SKM-1 (cell line): ENCODE data around the gene SETD1B.

ENCODE experiments used
- DNase-seq: peaks from one replicate; lab custom pipeline; 2025; ENCODE audit not compliant: unreplicated experiment; lab: John Stamatoyannopoulos, UW

Gene SETD1B

DNA sequence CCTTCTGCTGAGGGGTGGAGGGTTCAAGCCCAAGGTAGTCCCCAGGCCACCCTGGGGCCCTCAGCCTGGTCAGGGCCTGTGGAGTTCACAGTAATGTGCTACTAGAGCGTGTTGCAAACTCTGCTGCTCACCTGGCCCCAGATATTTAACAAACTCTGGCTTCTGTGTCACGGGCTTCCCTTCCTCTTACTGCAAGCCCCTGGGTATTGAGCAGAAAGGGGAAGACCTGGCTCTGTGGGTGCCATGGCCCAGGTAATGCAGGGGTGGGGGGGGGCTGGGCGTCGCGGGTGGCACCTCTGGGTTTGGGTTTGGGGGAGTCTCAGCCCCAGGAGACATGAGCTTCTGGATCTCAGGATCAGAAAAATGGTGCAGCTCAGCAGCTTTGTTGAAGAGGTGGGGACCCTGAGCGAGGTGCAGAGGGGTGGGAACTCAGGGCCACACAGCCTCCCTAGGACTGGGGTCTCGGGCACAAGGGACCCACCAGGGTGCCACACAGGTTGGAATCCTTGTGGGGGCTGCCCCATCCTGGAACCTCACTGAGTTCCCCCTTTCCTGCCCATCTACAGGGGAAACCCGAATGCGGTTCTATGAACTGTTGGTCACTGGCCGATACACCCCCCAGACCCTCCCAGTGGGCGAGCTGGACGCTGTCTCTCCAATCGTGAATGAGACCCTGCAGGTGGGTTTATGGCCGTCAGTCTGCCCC is 4.0 kb downstream of the SETD1B start:
- DNase-seq, result no peak

DNA sequence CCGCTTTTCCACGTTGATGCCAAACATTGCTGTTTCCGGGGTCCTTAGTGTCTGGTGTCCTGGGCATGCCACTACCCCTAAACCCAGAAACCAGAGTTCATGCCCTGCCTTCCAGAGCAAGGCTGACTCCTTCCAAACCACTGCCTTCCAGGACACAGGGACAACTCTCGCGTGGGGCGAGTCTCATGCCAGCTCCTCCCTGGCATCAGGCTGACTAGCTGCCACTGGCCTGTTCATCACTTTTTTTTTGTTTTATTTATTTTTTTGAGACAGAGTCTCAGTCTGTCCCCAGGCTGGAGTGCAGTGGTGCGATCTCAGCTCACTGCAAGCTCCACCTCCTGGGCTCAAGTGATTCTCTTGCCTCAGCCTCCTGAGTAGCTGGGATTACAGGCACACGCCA is 4.8 kb downstream of the SETD1B start:
- no peak for DNase-seq

DNA sequence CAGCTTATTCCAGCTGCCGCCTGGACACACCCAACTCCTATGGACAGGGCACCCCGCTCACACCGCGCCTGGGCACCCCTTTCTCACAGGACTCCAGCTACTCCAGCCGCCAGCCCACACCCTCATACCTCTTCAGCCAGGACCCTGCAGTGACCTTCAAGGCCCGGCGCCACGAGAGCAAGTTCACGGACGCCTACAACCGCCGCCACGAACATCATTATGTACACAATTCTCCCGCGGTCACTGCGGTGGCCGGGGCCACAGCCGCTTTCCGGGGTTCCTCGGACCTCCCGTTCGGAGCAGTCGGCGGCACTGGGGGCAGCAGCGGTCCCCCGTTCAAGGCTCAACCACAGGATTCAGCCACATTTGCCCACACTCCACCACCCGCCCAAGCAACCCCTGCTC is 5.9 kb downstream of the SETD1B start:
- DNase-seq, result no peak

DNA sequence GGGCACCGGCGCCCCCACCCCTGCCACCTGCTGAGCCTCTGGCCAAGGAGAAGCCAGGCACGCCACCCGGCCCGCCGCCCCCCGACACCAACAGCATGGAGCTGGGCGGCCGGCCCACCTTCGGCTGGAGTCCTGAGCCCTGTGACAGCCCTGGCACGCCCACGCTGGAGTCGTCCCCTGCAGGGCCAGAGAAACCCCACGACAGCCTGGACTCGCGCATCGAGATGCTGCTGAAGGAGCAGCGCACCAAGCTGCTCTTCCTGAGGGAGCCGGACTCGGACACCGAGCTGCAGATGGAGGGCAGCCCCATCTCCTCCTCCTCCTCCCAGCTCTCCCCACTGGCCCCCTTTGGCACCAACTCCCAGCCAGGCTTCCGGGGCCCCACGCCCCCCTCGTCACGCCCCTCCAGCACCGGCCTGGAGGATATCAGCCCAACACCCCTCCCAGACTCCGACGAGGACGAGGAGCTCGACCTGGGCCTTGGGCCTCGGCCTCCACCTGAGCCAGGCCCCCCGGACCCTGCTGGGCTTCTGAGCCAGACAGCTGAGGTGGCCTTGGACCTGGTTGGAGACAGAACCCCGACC is 6.5 kb downstream of the SETD1B start:
- no peak for DNase-seq

DNA sequence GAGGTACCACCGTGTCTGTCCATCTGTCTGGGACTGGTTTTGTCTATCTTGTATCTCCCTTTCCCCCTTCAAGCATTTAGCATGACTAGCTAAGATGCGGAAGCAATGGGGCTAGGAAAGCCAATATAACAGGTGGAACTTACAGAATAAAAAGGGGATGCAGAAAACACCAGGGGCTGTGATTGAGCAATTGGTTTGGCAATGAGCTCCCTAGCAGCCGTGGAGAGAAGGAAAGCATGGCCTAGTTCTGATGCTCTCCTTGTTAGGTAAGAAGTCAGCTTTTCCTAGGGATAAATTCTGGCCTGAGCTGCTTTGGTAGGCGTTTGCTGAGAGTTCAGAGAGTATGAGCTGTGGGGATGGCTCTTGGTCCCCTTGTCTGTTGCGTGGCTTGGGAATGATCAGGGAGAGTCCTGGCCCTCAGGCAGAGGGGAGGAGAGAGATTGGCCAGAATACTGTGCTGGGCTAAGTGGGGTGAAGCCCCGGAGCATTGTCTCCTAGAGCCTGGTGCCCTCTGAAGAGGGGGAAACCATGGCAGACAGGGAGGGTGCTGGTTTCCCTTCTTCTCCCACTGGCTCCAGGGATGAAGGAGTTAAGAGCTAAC is 7.1 kb downstream of the SETD1B start:
- DNase-seq, result no peak

DNA sequence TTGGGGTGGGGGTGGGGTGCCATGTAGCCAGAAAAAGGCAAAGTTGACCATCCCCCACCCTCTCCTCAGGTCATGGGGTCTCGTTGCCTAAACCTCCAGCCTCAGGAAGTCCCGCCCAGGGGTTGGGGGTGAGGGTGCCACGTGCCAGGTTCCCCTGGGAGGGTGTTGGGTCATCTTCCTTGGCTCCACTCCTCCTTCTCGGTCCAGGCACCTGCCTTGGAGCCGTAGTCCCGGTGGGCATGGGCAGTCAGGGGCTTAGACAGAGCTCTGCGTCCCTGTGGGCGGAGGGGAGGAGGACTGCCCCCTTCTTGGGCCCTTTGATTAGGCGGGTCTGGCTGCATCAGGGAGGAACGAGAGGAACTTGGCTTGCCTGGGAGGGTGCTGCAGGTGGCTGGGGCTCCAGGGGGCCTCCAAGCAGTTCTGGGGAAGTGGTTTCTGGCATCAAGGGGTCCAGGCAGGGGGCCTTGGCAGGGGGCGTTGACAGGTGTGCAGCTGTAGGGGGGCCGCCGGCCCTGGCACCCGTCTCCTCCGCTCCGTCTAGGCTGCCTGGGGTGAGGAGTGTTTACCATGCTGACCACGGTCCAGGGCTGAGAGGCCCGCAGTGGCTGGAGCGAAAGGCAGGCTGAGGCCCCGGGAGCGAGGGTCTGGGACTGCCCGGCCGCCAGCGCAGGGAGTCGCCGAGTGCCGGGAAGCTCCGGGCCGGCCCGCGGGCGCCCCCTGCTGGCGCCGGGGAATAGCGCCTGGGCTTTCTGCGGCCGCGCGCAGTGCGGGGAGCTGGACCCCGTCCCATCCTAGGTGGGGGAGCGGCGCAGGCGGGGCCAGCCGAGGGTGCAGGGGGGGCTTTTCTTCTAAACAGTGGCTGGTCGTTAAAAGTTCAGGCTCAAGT is 7.9 kb downstream of the SETD1B start:
- no peak for DNase-seq

DNA sequence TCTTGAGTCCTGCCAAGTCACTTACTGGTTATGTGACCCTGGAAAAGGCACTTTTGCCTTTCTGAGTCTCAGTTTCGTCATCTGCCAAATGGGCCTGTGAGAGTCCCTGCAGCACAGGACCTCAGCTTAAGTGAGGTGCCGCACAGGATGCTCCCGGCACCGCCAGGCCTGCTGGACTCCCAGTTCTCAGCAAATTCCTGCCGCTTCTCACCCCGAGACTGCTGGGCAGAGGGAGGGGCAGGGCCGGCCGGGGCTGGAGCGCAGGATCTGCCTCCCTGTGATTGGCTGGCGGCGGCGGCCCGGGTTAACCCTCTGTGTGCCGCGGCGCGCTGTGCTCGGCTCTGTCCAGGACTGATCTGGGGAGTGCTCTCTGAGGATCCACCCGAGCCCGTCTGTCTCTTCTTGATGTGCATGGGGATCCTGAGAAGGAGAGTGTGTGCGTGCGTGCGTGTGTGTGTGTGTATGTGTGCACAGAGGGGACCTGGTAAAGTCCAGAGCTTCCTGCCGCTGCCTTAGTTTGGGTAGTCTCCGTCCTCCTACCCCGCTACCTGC is 8.6 kb downstream of the SETD1B start:
- DNase-seq, result no peak

DNA sequence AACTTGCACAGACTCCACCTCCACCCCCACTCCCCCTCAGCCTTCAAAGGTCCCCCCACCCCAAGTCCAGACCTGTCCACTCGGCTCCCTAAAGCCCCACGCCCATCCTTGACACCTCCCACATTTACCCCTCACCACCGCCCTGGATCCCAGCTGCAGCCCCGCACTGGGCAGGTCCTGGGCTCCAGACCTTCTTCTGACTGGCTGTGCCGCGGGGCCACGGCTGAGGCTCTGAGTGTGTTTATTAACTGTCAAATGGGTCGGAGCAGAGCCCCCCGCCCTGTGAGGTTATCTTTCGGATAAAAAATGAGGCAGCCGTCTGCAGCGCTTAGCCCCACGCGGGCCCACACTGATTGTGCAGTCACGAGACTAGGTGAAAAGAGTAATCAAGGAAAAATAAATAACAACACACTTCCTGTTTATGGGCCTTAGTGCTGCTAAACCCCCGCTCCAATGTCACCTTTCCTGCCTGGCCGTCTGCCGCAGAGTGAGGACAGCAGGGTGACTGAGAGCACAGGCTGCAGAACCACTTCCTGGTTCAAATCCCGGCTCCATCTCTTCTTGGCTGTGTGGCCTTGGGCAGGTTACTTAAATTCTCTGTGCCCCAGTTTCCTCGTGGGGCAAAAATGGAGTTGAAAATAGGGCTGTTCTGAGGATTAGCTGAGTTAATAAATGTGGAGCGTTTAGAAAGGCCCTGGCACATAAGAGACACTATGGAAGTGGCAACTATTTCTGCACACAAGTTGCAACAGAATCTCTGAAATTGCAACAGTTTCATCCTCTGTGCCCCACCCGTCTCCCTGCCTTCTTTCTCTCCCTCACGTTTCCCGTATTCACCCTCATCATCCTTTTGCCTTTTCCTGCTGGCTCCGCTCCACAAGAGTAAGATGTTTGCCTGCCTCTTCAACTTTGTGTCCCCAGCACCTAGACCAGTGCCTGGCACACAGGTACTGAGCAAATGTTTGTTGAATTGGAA is 9.4 kb downstream of the SETD1B start:
- no peak for DNase-seq

DNA sequence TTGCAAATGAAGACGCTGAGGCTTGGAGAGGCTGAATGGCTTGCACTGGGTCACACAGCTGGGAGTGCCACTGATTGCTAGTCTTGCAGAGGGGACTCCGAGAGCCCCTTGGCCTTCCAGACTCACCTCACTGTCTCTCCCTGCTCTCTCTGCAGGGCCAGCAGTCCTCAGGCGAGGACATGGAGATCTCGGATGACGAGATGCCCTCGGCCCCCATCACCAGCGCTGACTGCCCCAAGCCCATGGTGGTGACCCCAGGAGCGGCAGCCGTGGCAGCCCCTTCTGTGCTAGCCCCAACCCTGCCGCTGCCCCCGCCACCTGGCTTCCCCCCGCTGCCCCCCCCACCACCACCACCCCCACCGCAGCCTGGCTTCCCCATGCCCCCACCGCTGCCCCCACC is 10.1 kb downstream of the SETD1B start:
- DNase-seq, result no peak

DNA sequence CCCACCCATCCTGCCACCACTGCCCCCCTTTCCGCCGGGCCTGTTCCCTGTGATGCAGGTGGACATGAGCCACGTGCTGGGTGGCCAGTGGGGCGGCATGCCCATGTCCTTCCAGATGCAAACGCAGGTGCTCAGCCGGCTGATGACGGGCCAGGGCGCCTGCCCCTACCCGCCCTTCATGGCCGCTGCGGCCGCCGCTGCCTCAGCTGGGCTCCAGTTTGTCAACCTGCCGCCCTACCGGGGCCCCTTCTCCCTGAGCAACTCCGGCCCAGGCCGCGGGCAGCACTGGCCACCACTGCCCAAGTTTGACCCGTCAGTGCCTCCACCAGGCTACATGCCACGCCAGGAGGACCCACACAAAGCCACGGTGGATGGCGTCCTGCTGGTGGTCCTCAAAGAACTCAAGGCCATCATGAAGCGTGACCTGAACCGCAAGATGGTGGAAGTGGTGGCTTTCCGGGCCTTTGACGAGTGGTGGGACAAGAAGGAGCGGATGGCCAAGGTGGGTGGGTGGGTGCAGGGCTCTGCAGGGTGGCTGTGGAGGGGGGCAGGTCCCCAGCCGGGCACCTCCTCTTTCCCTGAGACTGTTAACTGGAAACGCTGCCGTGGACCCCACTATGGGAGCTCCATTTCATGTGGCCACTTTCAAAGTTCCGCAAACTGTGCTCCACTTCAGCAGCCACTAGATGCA is 10.8 kb downstream of the SETD1B start:
- no peak for DNase-seq

DNA sequence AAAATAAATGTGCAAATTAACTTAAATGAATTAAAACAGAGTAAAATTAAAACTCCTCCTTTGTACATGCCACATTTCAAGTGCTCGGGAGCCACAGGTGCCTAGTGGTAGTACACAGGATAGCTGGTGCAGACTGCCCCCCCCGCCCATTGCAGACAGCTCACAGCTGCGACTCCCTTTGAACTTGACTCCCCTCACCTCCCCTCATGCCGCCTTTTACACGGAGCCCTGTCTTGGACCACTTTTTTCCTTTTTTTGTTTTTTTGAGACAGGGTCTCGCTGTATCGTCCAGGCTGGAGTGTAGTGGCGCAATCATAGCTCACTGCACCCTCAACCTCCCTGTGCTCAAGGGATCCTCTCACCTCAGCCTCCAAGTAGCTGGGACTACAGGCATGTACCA is 11.5 kb downstream of the SETD1B start:
- DNase-seq, result no peak

DNA sequence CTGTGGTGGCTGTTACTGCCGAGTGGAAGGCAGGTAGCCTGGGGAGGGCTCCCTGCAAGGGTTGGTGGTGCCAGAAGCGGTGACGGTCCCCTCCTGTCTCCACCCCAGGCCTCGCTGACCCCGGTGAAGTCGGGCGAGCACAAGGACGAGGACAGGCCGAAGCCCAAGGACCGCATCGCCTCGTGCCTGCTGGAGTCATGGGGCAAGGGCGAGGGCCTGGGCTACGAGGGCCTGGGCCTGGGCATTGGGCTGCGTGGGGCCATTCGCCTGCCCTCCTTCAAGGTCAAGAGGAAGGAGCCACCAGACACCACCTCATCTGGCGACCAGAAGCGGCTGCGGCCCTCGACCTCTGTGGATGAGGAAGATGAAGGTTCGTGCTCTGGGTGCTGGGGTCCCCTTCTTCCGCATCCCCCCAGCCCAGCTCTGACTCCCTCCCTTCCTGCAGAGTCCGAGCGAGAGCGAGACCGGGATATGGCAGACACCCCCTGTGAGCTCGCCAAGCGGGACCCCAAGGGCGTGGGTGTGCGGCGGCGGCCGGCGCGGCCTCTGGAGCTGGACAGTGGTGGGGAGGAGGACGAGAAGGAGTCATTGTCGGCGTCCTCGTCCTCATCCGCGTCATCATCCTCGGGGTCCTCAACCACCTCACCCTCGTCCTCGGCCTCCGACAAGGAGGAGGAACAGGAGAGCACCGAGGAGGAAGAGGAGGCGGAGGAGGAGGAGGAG is 13.3 kb downstream of the SETD1B start:
- no peak for DNase-seq

DNA sequence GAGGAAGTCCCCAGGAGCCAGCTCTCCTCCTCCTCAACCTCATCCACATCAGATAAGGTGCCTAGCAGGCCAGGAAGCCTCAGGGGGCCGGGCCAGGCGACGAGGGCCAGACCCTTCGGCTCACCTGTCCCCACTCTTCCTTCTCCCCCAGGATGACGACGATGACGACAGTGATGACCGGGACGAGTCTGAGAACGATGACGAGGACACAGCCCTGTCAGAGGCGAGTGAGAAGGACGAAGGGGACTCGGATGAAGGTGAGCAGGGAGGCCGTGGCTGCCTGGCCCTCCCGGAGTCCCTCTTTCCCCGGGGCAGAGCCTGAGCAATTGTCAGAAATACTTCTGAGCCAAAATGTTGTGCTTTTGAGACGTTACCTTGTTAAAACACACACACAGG is 13.8 kb downstream of the SETD1B start:
- no peak for DNase-seq

DNA sequence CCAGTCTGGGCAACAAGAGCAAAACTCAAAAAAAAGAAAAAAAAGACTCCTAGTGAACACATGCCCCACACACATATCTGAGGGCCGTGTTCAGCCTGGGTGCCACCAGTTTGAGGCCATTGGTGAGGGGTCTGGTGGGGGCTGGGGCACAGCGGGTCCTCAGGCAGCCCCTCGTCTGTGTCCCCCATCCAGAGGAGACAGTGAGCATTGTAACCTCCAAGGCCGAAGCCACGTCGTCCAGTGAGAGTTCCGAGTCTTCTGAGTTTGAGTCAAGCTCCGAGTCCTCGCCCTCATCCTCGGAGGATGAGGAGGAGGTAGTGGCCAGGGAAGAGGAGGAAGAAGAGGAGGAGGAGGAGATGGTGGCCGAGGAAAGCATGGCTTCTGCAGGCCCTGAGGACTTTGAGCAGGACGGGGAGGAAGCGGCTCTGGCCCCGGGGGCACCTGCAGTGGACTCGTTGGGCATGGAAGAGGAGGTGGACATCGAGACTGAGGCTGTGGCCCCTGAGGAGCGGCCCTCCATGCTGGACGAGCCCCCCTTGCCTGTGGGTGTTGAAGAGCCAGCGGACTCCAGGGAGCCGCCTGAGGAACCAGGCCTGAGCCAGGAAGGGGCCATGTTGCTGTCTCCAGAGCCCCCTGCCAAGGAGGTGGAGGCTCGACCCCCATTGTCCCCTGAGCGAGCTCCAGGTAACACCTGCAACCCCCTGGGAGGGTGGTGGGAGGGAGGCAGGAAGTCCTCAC is 15.6 kb downstream of the SETD1B start:
- DNase-seq, result no peak

DNA sequence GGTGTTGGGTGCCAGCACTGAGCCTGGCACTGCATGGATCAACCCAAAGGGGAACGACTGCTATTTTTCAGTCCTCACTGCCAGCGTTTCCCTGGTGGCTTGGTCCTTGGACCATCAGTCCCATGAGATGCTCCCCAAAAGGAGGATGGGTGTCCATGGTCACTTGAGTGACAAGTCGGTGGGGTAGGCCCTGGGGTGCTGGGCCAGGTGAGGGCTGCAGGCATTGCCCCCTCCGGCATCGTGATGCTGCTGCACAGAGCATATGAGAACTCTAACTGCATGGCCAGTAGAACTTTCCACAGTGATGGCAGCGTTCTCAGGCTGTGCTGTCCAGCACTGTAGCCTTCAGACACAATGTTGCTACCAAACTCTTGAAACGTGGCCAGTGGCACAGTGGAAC is 16.2 kb downstream of the SETD1B start:
- DNase-seq, result no peak

DNA sequence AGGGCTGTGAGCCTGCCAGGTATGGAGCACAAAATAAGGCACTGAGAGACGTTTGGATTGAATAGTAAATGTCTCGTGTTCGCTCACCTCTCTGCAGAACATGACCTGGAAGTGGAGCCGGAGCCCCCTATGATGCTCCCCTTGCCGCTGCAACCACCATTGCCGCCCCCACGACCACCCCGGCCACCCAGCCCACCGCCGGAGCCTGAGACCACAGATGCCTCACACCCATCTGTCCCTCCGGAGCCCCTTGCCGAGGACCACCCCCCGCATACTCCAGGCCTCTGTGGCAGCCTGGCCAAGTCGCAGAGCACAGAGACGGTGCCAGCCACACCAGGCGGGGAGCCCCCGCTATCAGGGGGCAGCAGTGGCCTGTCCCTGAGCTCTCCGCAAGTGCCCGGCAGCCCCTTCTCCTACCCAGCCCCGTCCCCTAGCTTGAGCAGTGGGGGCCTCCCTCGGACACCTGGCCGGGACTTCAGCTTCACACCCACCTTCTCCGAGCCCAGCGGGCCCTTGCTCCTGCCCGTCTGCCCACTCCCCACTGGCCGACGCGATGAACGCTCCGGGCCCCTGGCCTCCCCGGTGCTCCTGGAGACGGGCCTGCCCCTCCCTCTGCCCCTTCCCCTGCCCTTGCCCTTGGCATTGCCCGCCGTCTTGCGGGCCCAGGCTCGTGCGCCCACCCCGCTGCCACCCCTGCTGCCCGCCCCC is 18.7 kb downstream of the SETD1B start:
- DNase-seq, result no peak

DNA sequence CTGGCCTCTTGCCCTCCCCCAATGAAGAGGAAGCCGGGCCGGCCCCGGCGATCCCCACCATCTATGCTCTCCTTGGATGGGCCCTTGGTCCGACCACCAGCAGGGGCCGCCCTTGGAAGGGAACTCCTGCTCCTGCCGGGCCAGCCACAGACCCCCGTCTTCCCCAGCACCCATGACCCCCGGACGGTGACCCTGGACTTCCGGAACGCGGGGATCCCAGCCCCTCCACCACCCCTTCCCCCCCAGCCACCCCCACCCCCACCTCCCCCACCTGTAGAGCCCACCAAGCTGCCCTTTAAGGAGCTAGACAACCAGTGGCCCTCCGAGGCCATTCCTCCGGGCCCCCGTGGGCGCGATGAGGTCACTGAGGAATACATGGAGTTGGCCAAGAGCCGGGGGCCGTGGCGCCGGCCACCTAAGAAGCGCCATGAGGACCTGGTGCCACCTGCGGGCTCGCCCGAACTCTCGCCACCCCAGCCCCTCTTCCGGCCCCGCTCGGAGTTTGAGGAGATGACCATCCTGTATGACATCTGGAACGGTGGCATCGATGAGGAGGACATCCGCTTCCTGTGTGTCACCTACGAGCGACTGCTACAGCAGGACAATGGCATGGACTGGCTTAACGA is 19.4 kb downstream of the SETD1B start:
- DNase-seq, result no peak
